Measurements from ENCODE around the gene GNG4.
"Not testable (repeated sequence)": the region's sequence is repeated elsewhere in the genome, so short reads cannot be mapped to it uniquely, and the experiment has no call there.

The GNG4 gene

GRCh38 chr1:235648407-235648907 lies 1.1 kb downstream of the GNG4 start:
- DNase-seq, result no peak

DNA sequence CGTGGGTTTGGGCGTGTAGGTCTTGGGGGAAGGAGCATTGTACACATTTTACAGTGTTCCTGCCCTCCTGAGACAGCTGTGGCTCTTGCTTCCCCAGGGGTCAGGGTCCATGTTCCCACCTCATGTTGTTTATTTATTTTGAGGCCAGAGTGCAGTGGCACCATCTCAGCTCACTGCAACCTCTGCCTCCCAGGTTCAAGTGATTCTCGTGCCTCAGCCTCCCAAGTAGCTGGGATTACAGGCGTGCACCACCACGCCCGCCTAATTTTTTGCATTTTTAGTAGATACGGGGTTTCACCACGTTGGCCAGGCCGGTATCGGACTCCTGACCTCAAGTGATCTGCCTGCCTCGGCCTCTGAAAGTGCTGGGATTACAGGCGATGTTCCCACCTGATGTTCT lies 2.0 kb downstream of the GNG4 start:
- DNase-seq, result not testable (repeated sequence)

DNA sequence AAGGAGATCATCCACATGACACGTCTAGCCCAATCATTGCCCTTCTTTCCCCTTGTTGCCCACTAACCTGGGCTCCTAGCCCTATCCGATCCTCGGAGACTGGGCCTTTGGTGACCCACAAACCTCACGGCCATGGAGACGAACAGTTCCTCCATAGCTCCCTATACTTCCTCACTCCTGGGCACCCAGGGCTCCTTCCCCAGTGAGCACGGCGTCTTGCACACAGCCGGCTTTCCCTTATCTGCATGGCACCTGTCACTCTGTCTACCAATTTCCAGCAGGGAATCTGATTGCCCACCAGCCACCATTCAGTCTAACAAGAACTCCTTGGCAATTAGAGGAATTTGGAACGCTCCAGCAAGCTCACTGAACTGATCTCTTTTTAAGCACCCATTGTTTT lies 3.1 kb downstream of the GNG4 start:
- DNase-seq, result no peak

DNA sequence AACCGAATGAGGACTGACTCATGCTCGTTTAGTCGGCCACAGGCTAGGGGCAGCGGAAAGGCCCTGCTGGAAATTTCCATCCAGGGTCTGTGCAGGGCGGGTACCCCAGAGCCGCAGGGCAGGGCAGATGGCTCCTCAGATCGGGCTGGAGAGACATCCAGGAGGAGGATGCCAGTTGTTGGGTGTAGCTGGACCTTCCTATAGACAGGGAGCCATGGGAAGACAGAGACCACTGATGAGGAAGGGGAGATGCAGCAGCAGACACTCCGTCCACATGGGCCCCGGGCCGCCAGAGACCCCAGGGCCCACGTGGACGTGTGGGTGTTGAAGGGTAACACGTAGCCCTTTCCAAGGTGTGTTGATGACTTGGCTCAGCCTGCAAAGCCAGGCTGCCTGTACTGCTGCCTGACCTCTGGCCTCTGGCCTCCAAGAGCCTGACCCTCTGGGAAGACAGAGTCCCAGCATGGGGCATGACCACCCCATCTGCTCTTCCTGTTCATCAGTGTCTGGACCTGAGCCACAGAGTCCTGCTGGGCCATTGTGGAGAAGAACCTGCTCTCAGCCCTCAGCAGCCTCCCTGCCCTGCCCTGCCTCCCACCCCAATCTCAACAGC lies 4.8 kb downstream of the GNG4 start:
- no peak for DNase-seq

DNA sequence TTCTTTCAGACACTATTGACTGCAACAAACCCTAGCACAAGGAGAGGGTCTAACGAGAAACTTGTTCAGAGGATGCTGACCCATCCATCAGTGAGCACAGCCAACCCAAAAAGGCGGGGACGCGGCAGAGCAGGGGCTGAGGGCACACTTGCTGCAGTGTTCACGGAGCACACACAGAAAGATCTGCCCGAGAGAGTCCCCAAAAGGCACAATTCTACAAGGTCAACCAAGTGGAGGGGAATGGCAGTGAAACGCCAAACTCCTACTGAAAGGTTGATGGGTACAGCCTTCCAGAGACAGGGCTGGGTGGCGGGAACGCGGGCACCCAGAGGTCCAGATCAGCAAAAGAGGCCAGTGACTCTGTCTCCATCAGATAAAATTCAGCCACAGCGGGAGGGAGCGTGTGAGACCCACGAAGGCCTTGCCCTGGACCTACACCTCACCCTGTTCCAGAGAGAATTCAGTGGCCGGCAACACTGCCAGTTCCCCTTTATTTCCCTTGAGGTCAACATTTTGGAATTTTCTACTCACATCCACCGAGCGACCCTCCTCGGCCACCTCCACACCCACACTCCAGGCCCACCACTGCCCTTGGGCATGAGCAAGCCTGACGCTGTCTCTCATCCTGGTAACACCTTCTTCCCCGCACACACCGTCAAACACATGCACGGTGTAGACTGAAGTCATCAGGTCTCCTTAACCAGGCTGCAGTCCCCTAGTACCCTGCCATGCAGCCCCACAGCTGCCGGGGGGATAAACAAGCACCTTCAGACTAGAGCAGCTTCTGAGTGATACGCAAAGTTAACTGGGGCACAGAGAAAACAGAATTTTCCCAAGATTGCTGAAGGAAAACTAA lies 5.5 kb downstream of the GNG4 start:
- no peak for DNase-seq

DNA sequence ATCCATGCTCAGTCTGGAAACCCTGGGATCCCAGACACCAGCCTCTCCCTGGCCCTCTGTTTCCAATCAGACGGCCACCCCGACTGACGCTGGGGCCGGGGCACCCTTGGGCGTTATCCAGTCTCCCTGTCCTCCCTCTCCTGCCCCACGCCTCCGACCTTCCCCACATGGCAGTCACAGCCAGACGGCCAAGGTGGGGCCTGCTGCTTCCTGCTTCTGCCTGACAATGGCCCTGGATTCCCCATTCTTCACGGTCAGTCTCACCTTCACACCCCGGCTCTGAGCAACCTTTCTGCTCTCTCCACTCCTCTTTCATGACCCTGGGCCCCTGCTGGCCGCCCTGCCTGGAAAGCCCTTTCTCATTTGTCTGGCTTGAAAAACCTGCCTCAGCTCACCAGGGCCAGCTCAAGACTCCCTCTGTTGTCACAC lies 6.6 kb downstream of the GNG4 start:
- DNase-seq, result no peak

DNA sequence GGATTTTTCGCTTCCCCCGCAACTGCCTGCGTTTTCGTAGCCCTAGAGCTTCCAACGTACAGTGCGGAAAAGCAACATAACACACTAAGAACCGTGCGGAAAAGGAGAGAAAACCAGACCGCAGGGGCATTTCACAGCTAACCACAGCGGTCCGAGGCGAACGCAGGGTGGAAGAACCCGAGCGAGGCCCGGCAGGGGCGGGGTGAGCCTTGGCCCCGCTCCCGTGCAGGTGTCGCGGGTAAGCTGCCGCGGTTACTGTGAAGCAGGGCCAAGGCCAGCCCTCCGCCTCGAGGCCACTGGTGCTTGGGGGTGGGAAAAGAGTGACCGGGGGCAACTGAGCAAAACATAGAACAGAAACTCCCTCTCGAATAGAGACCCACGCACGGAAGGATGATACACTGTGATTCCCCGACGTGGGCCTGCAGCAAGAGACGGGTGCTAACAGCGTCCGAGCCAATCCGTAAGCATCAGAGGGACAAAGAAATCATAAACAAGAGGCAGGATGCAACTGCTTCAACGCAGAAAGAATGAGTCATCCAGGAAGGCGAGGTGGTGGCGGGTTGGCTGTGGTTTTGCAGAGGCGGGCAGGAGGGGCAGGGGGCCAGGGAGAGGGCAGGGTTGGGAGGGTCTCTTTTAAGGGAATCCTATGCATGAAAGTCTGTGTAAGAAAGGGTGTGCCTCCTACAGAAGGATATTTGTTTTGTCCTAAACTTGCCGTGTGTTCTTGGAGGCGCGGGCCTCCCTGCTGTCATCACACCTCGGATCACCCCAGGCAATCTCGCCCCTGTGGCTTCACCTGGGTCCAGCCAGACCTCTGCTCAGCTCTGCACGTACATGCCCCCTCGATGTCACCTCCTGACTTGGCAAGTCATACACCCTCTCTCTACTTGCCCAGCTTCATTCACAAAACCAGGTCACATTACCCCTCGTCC lies 7.3 kb downstream of the GNG4 start:
- DNase-seq, result no peak

DNA sequence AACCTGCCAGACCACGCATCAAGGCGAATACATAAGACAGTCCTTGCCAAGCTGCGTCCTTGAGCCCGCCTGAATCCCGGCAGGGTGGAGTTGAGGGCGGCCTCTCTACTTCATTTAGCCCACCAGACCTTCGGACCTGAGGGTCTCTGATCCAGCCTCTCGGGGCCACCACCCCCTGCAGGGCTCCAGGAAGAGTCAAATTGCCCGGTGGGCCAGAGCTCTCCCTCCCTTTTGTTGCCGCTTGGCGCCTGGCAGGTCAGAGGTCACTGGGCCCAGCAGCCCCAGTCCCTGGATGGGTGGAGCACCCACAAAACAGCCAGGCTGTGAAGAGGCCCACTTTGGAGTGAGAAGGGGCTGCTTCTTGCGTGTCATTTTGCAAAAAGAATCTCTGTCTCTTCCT lies 9.0 kb downstream of the GNG4 start:
- DNase-seq, result no peak

DNA sequence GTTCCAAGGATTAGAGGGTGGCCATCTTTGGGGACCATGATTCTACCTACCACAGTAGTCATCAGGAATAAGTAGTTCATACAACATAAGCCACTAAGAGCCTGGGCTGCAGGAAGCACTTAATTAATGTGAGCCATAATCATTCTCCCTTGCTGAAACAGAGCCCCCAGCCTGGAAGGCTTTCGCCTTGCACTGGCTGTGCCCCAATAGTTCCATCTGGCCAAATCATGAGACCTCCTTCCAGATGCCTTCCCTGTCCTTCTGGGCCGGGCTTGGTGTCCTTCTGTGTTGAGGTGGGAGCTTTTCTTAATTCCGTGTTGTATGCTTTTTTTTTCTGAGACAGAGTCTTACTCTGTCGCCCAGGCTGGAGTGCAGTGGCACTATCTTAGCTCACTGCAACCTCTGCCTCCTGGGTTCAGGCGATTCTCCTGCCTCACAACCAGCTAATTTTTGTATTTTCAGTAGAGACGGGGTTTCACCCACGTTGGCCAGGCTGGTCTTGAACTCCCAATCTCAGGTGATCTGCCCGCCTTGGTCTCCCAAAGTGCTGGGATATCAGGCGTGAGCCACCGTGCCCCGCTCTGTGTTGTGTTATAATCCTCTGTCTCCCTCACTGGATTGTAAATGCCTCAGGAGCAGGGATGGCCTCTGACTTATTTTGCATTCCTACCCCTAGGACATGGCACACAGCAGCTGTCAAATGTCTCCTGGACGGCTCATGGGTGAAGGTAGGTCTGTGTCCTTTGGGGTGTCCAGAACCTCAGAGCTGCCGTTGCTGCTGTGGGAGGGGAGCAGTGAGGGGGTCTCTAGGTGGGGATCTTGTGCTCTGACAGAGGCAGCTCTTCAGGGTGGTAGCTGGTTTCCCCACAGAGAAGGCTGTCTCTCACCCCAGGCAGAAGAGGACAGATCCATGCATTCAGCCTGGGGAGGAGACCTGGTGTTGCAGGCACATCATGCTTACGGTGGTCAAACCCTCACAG lies 10.1 kb downstream of the GNG4 start:
- no peak for DNase-seq

- not testable (repeated sequence) for DNase-seq
These were observed 11.0 kb downstream of the GNG4 start for GRCh38 chr1:235638612-235639011.

- DNase-seq, result no peak
These were observed 11.6 kb downstream of the GNG4 start for GRCh38 chr1:235637756-235638534.

DNA sequence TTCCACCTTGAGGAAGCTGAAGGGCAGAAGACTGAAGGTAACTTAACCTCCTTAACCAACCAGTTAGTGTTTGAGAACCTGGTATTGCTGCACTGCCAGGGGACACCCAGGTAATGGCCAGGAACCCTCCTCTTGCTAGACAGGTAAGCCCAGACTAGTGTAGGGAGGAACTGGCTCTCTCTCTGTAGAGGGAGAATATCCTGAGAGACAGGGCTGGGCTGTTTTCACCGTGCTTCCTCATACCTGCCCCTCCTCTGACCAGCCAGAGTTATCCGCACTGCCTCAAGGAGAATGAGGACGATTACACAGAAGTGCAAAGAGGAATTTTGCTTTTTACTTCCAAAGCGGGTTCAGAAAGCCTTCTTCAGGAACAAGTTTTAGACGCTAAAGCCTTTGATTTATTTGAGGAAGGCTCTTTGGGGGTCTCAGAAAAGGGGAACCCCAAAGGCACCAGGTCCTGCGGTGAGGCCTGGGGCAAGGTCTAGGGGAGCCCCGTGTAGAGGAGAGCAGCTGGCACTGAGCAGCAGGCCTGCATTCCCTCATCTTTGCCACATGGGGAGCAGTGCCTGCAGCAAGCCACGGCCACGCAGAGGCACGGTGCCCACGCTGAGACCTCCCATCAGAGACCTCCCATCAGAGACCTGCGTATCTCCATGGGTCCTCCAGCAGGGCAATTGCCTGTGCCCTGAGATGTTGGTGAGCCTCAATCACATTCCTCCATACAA lies 13.5 kb downstream of the GNG4 start:
- no peak for DNase-seq

DNA sequence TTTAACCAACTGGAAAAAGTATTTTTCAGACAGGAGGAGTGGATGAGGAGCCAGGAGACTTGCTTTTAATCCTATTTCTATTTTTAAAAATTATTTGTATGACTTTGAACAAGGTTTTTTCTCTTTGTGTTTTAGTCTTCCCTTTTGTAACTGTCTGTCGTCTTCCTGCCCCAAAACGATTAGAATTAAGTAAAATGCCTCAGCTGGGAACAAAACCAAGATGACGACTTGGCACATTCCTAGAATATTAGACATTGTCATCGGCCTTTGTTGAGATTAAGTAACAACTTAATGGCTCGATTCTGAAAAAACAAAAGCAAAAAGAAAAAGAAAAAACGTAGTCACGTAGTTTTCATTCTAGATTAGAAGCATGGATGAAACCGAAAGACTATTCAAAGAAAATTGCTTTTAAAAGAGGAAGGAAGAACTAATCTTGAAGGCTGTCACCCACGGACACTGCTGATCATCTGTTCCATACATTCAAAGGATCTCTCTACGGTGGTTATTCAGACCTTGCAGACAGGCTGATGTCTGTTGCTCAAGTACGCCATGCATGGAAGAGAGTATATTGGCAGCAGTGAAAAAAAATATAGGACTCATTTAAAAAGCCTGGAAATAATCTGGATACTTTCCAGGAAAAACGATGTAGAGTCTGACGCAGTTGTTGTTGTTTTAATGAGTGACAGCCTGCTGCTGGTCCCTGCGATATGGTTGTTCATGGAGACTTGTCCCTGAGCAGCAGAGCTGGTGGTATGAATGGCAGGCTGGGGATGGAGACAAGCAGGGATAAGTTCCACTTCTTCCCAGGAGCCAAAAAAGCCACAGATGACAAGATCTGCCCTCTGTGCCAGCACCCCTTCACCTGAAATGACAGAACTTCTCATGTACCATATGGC lies 16.8 kb downstream of the GNG4 start:
- DNase-seq, result no peak

DNA sequence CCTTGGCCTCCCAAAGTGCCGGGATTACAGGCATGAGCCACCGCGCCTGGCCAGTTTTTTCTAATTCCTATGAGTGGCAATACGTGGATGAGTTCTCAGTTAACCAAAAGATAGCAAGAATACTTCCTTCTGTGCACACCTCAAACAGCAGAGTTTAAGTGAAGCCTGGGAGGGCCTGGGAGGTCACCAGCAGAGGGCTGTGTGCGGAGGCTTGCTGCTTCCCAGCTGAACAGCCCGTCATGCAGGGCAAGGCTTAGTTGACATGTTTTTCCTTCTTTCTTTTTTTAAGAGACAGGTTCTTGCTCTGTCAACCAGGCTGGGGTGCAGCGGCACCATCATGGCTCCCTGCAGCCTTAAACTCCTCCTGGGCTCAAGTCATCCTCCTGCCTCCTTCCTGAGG lies 17.8 kb downstream of the GNG4 start:
- DNase-seq, result no peak

GRCh38 chr1:235628316-235629005 lies 21.1 kb downstream of the GNG4 start:
- no peak for DNase-seq

- DNase-seq, result no peak
These were observed 23.8 kb downstream of the GNG4 start for GRCh38 chr1:235625831-235626230.

DNA sequence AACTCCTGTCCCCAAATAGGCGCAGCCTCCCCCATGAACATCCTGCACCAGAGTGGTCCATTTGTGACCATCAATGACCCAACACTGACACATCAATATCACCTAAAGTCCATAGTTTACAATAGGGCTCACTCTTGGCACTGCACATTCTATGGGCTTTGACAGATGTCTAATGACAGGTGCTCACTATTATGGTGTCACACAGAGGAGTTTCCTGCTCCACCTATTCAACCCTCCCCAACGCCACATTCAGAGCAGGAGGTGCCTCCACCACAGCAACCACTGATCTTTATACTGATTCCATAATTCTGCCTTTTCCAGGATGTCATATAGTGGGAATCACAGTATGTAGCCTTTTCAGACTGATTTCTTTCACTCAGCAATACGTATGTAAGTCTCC lies 24.2 kb downstream of the GNG4 start:
- DNase-seq, result no peak

DNA sequence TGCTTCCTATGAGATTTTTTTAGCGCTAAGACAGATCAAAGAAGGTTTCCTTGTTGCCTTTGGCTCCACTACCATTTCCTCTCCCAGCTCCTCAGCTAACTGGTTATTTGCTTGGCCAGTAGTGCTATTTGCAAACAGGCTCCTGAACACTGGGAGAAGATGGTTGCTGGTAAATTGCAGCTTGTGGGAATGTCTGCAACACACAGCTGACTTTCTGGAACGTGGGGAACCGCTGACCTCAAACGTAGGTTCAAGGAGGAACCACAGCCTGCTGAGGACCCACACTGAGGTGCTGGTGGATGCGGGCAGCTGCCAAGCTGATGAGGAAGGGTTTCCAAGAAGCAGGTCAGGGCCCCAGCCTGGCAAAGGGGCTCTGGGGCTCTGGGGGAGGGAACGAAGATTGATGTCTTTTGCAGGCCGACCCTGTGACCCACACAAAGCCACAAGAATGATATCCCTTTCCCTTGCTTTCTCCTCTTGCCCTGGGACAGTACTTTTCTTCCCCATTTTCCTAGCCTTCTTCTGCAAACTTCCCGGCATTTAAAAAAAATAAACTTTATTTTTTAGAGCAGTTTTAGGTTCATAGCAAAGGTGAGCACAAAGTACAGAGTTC lies 24.8 kb downstream of the GNG4 start:
- no peak for DNase-seq
